SW 1271 (cell line): ENCODE data around the gene COBL.

Source experiments
- DNase-seq, 2 experiments: peaks; one replicate each; lab custom pipeline; 2025; lab: John Stamatoyannopoulos, UW

Gene COBL

GRCh38 chr7:51073171-51073570 lies 243.4 kb downstream of the COBL start:
- DNase-seq, result no peak

- no peak for DNase-seq
Observed at GRCh38 chr7:51072281-51072680, 244.3 kb downstream of the COBL start.

GRCh38 chr7:51071427-51071826 lies 245.2 kb downstream of the COBL start:
- DNase-seq, result no peak

- no peak for DNase-seq
Observed at GRCh38 chr7:51070151-51070550, 246.5 kb downstream of the COBL start.

DNA sequence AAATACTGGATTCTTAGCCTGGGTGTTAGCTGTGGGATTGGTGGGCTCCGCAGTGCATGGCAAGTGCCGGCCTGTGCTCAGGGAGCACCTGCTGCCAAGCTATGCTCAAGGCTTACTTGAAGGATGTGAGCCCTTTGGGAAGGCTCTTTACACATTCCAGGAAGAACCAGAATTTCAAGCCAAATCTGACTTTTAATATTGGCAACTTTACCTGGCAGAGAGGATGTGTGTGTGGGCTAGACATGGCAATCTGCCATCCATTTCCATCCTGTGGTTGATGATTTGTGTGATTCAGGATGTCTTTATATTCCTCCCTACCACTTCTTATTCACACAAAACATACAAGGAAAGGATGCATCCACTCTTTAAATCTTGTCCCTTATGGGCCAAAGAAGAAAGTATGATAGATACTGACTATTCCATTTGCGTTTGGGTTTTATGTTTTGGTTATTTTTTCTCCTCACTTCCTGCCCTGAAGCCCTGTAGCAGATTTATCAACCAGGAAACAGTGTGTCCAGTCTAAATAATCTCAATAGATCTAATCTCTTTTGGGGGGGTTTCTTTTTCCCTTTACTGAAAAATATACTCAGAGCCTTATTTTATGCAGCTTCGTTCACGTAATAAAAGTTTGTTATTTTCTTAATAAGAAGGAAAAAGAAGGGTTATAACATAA lies 247.1 kb downstream of the COBL start:
- DNase-seq, result no peak

DNA sequence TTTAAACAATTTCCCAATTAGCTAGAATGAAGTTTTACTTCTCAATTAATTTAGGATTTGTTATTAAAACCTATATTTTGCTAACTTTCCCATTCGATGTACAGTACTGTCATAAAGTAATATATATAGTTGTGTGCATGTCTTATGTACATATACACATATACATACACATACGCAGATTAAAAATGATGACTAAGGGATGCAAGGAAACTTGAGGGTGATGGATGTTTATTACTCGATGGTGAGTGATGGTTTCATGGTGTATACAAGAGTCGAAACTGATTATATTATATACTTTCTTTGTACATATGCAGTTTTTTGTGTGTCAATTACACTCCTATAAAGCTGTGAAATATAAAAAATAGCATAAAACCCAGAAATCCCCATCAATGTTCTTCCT lies 248.2 kb downstream of the COBL start:
- DNase-seq, result no peak

GRCh38 chr7:51067757-51068156 lies 248.9 kb downstream of the COBL start:
- DNase-seq, result peak in 1 of 2 experiments; percentile 29

- no peak for DNase-seq
Observed at GRCh38 chr7:51067258-51067657, 249.4 kb downstream of the COBL start.

DNA sequence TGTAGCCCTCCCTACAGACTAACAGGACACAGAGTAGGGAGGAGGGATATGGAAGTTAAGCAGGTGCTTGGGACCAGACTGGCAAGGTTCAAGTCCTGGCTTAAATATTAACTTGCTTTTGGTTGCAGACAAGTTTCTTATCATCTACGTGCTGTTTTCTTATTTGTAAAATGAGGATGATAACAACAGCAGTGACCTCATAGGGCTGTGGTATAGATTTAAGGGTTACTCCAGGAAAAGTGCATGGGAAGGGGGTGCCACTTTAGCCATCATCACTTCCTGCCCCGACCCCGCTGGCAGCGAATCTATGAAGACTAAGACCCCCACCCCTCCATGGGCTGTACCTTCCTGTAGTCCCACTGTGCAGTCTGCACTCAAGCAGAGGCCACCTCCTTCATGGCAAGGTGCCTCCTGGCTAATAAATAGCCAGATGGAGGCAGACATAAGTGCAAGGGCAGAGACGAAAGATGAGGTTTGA lies 250.2 kb downstream of the COBL start:
- no peak for DNase-seq

DNA sequence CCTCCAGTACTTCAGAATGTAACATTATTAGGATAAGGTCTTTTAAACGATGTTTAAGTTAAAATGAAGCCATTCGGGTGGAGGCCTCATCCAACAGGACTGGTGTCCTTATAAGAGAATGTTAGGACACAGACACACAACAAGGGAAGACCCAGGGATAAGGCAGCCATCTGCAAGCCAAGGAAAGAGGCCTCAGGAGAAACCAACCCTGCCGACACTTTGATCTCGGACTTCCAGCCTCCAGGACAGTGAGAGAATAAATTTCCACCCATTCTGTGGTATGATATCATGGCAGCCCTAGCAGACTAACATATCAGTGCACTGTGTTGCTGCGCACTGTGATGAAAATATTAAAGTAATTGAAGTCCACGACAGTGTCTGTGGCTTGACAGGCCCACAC lies 250.8 kb downstream of the COBL start:
- no peak for DNase-seq

GRCh38 chr7:51064688-51065087 lies 251.9 kb downstream of the COBL start:
- DNase-seq, result no peak

GRCh38 chr7:51062222-51062987 lies 254.2 kb downstream of the COBL start:
- no peak for DNase-seq

DNA sequence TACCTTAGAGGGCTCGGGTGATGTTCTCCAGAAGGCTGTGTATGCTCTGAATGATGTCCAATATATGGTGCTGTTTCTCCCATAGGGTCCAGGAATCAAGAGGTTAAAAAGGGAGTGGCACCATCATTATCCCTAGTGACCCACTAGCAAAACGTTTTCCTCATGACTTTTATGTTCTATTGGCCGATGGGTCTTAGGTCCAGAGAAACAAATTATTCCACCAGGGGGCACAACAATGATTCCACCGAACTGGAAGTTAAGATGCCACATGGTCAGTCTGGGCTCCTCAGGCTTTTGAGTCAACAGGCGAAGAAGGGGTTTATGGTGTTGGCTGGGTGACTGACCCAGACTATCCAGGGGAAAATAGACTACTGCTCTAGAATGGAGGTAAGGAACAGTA lies 256.1 kb downstream of the COBL start:
- no peak for DNase-seq

DNA sequence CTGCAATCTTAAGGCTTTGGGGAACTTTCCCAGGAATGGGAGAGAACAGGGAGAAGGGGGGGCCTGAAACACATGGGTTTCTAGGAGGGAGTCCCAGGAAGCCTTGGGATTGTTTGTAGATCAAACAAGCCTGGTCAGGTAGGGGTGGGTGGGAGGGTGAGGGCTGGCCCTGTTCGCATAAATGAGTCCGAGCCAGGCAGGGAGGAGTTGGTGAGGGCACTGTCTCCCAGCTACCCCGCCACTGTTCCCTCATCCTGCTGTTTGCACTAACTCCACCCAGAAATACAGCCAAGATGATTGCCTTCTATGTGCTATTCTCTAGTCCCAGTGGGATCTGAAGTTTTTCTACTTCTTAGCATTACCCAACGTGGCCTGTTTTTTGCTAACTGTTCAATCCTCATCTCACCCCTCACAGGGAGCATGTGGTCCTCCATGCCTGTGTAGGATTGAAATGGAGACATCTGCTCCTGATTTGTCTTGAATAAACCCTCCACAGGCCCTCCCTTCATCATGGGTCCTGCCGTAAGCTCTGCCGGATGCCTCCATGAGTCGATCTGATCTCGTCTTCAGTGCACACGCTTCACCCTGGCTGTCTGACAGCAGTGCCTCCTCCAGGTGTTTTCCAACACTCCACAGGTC lies 257.0 kb downstream of the COBL start:
- no peak for DNase-seq

DNA sequence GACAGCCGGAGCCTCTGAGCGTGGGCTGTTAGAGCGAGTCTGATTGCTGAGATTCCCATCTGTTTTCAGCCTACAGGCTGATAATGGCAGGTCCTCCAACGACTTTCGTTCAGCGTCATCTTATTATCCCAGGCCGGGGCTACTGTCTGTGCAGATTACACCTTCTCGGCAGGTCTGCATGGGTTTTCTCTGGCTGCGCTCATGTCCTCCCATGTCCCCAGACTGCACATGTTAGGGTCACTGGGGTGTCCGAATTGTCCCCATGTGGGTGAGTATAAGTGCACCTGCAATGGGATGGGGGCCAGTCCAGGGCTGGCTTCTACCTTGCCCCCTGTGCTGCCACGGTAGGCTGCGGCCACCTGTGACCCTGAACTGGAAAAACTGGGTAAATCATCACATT lies 257.8 kb downstream of the COBL start:
- DNase-seq, result no peak

GRCh38 chr7:51055039-51055840 lies 261.4 kb downstream of the COBL start:
- DNase-seq, result no peak

- DNase-seq, result no peak
Observed at GRCh38 chr7:51054231-51054630, 262.4 kb downstream of the COBL start.

GRCh38 chr7:51053160-51053925 lies 263.3 kb downstream of the COBL start:
- DNase-seq, result no peak

DNA sequence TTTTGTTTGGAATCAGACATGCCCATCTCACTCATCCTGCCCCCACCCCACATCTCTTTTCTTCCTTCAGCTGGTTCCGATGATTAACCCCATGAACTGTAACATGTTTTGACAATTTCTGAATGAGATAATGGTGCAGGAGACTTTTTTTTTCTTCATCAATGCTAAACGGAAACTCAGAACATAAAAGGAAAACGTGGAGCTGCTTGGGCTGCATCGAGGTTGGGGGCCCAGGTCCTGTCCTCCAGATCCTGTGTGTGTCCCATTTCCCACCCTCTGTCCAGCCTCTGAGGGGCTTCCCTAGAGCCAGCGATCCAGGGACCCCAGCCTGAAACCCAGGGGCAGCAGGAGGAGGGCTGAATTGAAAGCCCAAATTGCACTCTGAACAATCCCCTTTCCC lies 270.1 kb downstream of the COBL start:
- no peak for DNase-seq

GRCh38 chr7:51046103-51046466 lies 270.5 kb downstream of the COBL start:
- DNase-seq, result no peak

DNA sequence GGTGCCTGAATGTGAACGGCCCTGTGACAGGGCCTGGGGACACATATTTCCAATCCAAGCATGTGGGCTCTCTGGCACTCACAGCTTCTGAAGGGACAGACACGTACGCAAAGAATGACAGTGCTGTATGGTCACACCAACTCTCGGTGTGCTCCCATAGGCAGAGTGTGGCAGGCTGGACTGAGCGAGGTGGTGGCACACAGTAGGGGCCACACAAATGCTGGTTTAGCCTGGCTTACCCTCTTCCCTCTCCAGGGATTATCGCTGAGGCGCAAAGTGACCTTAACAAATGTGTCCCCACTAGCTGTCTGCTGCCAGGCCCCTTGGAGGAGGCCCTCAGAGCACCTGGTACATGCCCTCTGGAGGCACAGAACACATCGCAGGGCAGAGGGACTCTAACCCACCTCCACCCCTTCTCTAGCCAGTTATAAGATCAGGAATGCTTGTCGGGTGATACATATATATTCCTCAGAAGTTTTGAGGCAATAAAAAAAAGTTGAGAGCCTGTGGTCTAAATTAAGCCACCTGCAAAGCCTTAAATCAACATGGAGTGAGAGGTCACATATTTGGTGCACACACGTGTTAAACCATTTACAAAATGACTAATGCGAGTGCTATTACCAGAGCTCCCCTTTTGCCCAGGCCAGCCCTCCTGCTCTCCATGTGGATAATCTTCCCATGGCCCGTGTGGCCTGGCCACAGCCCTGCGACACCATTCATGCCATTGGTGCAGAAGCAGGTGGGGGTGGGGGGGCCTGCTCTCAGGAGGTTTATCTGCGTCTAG lies 271.1 kb downstream of the COBL start:
- peak in 1 of 2 experiments; percentile 14 for DNase-seq
